ENCODE measurements around the gene DLL1. TPM values are rescaled to one million over a fixed set of nuclear protein-coding genes. Genes with fewer than 3 reads are reported as not detected.

DLL1 gene
- total RNA-seq, 3 donors from 2014 or later = 11.0 to 24.0 (median 16.5) TPM

GRCh38 chr6:170306324-170307079, 15.6 kb upstream of the DLL1 start, which contains the start of gene FAM120B:
Gene FAM120B (plus strand): TSS chr6:170306758. CDS start chr6:170317391, 10,633 bp downstream.
- Histone ChIP-seq H3K4me3 (peak within 1 kb of the TSS; percentile 75), H3K4me1 (ENCODE audit: low read depth) (peaks cover 24% of the 10 kb centered on the region), H3K9me3 (no peaks in the 10 kb centered on the region), H3K36me3 (ENCODE audit: low read depth) (no peaks in the 10 kb centered on the region)
- DNase-seq = peak; percentile 97 to 99 (median 98)
- peak; percentile 98 for ATAC-seq
- TF ChIP-seq CTCF (IDR thresholded peaks at IDR 0.05) = no peak
- intact Hi-C loops (cut with DNase I, micrococcal nuclease) = no loop called here

GRCh38 chr6:170305805-170306323, 15.0 kb upstream of the DLL1 start:
- no peak for TF ChIP-seq CTCF (IDR thresholded peaks at IDR 0.05)
- H3K36me3 ChIP-seq (ENCODE audit: low read depth) = no peaks in the 10 kb centered on the region
- ATAC-seq (peak; percentile 30), DNase-seq (peak in 1 of 3 donors; percentile 16)
- no peaks in the 10 kb centered on the region for H3K9me3 ChIP-seq
- H3K4me1 ChIP-seq (ENCODE audit: low read depth) = peaks cover 24% of the 10 kb centered on the region
- H3K4me3 ChIP-seq = peak overlapping the region; percentile 75
- intact Hi-C loops (cut with DNase I, micrococcal nuclease) = no loop called here

GRCh38 chr6:170301184-170301583, 10.3 kb upstream of the DLL1 start:
- peaks cover 14% of the 10 kb centered on the region for H3K4me1 ChIP-seq (ENCODE audit: low read depth)
- ATAC-seq = no peak
- DNase-seq = no peak
- intact Hi-C loops (cut with DNase I, micrococcal nuclease) = no loop called here
- no peak for TF ChIP-seq CTCF (IDR thresholded peaks at IDR 0.05)
- no peaks in the 10 kb centered on the region for H3K36me3 ChIP-seq (ENCODE audit: low read depth)
- H3K4me3 ChIP-seq = no peak overlapping the region
- no peaks in the 10 kb centered on the region for H3K9me3 ChIP-seq

GRCh38 chr6:170298688-170299087, 7.8 kb upstream of the DLL1 start:
- DNase-seq (no peak), ATAC-seq (no peak)
- TF ChIP-seq CTCF (IDR thresholded peaks at IDR 0.05) = no peak
- Histone ChIP-seq H3K4me1 (ENCODE audit: low read depth) (peaks cover 22% of the 10 kb centered on the region), H3K4me3 (no peak overlapping the region), H3K36me3 (ENCODE audit: low read depth) (no peaks in the 10 kb centered on the region), H3K9me3 (no peaks in the 10 kb centered on the region)
- intact Hi-C loops (cut with DNase I, micrococcal nuclease) = no loop called here

GRCh38 chr6:170297576-170298330, 6.9 kb upstream of the DLL1 start:
- no peak for TF ChIP-seq CTCF (IDR thresholded peaks at IDR 0.05)
- ATAC-seq = peak; percentile 51
- Histone ChIP-seq H3K9me3 (no peaks in the 10 kb centered on the region), H3K4me3 (no peak overlapping the region), H3K36me3 (ENCODE audit: low read depth) (no peaks in the 10 kb centered on the region), H3K4me1 (ENCODE audit: low read depth) (peaks cover 29% of the 10 kb centered on the region)
- peak in 1 of 3 donors; percentile 58 for DNase-seq
- intact Hi-C loops (cut with DNase I, micrococcal nuclease) = no loop called here

Data from mucosa of descending colon (tissue), 3 donors.